GM21723 (cell line): ENCODE data around the gene WDR27.
"Not testable (repeated sequence)": the region's sequence is repeated elsewhere in the genome, so short reads cannot be mapped to it uniquely, and the experiment has no call there.

ENCODE experiments used
- ATAC-seq: cut with Tn5 transposase; IDR thresholded peaks from one replicate; pipeline ENCODE4 v1.9.1; 2021; ENCODE audit warnings: mild to moderate bottlenecking, moderate library complexity; ENCODE audit not compliant: unreplicated experiment

WDR27 gene

DNA sequence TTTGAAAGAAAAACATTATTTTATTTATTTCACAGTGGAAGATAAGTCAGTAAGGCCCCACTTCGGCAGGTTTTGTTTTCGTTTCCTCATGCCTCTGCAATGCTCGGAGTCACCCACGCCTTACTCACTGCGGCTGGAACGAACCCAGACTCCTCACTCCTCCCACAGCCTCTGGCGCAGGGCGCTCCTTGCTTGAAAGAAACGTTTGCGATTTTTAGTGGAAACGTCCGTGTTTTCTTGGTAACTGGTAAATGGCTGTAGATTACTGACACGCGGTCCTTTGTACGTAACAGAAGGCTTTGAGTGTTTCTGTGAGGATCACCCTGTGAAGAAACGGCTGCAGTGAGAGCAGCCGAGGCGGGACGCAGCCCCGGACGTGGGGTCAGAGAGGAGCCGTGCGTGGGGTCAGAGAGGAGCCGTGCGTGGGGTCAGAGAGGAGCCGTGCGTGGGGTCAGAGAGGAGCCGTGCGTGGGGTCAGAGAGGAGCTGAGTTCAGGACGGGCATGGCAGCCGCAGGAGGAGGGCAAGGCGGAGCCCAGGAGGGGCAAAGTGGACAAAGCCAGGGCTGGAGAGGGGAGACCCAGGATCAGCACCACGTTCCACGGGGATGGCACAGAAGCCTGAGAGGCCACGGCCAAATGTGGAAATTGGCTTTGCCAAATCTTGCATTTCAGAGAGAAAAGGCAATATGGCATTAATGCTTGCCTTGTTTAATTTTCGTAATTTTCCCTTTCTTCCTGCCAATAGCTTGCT, 249.5 kb downstream of the WDR27 start:
- ATAC-seq = no peak

DNA sequence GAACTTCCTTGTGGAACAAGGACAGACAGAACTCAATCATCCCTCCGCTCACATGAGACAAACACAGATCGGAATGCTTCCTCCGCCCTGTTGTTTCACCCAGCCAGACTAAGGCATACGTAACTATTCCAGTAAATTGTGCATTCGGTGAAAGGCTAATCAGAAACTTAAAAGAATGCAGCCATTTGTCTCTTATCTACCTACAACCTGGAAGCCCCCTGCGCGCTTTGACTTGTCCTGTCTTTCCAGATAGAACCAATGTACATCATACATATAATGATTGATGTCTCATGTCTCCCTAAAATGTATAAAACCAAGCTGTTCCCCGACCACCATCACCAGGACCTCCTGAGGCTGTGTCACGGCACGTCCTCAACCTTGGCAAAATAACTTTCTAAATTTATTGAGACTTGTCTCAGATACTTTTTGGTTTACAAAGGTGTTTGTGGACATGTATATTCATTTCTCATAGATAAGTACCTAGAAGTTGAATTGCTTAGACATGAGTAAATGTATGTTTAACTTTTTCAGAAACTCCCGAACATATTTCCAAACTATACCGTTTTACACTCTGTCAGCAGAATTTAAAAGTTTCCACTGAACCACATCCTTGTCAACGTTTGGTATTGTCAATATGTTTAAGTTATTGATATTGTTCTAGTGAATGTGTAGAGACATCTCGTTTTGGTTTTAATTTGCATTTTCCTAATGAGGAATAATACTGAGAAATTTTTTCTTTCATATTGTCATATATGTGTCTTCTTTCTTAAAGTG, 250.6 kb downstream of the WDR27 start:
- no peak for ATAC-seq

DNA sequence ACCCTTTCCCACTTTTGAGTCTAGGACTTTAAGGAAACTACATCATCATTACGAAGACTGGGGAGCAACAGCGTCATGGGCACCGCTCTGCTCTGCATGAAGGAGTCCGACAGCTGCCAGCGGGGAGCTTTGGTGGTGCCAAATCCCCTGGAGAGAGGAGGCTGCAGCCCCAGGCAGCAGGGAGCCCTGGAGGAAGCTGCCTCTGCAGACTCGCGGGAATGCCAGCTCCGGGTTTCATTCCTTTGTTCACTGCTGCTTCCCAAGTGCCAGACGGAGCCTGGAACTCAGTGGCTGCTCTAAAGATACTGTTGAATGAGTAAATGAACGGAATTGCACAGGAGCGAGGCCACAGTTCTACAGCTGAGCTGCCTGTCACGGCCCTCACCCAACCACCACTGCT, 251.7 kb downstream of the WDR27 start:
- ATAC-seq = no peak

DNA sequence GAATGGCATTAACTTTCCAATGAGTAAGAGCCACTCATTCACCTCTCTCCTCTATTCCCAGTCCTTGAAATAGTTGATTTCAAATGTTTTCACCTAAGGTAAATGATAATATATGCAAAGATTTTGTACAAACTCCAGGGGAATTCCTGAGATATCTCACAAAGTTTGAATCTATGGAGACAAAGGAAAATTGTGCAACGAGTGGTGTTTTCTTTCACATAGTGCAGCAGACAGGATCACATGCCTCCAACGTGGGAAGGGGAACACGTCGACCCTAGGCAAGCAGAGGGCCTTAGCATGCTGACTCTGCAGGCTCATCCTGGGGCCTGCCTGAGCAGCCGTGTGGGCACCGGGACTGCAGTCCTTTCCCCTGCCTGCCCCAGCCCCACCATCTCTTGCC, 252.6 kb downstream of the WDR27 start:
- no peak for ATAC-seq

DNA sequence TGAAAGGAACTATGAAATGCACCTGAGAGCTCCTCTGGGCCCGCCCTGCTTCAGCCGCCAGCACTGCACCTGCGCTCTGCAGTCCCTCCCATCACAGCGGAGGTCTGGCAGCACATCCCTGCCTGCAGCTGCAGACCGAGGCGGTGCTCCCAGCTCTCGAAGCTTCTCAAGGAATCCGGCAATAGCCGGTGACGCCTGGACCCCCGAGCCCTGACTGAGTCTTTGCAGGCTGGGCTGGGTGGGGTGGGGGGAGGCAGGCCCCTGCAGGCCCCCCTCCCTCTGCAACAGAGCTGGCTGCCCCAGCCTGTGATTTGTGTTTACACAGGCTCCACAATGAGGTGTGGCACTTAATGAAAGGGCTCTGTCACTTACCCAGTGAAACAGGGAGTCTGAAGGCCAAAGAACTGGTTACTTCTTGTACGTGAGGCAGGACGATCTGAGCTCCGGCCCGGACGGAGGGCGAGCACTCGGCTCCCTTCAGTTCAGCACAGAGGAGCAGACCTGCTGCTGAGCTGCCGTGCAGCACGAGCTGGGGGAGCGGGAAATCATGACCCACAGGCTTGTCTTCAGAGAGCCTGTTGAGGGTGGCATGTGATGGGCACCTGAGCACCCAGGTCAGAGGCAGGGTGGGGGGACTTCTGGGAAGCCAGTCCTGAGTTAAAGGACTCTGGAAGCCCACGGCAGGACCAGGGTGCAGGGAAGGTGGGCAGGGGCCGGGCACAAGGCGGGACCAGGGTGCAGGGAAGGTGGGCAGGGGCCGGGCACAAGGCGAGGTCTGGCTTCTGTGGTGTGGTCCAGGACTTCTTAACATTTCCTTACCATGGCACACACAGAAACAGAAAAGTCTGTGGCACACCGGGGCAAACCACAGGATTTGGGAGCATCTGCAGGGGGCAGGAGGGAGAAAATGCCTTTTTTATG, 255.9 kb downstream of the WDR27 start:
- ATAC-seq = no peak

DNA sequence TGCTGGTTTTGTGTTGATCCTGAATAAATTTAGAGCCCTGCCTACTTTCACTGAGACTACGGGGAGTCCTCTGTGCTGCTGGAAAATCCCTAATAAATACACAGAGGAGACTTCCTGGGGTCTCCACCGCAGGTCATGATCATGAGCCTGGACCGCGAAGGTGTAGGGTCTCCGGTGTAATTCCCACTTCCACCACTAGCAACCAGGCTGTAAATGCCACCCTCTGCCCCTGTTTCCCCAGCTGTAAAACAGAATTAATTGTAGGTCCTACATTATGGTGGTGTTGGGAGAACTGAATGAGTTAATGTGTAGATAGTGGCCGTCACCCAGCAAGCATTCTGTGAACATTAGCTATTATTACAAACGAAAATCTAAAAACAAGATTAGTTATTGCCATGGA, 256.6 kb downstream of the WDR27 start:
- no peak for ATAC-seq

DNA sequence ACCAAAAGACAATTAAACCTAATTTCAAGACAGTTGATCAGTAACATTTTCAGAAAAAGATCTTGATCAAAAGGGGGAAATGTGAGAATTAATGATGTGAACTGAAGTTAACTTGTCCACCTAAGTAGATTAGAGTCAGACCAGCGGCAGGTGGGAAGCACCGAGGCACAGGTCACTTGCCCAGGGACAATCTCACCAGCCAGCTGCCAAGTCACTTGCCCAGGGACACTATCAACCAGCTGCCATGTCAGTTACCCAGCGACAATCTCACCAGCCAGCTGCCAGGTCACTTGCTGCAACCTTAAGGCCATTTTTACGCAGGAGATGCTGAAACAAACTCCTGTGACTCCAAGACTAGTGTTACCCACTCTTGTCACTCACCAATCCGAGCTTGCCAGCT, 260.5 kb downstream of the WDR27 start:
- no peak for ATAC-seq

DNA sequence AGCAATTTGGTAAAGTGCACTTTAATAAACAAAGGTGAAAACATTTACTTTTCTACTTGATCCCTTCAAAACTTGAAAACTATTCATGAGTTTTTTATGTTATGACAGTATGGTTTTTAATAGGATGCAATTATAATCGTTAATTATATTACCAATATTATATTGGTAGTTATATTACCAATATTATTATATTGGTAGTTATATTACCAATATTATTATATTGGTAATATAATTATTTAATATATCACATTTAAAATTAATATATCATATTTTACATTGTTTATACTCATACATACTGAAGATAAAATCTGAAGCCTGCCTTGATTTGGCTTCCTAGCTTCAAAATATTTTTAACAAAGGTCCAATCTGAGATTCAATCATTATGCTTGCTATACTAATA, 262.1 kb downstream of the WDR27 start:
- no peak for ATAC-seq

DNA sequence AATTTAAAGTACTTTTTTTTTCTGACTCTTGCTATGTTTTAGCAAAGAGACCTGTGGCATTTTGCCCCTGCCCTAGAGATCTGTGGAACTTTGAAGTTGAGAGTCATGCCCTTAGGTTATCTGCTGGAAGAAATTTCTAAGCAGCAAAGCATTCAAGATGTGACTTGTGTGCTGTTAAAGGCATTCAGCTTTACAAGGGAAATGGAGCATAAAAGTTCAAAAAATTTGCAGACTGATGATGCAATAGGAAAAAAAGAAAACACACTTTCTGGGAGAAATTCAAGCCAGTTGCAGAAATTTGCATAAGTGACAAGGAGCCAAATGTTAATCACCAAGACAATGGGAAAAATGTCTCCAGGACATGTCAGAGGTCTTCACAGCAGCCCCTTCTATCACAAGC, 267.3 kb downstream of the WDR27 start:
- ATAC-seq = not testable (repeated sequence)

DNA sequence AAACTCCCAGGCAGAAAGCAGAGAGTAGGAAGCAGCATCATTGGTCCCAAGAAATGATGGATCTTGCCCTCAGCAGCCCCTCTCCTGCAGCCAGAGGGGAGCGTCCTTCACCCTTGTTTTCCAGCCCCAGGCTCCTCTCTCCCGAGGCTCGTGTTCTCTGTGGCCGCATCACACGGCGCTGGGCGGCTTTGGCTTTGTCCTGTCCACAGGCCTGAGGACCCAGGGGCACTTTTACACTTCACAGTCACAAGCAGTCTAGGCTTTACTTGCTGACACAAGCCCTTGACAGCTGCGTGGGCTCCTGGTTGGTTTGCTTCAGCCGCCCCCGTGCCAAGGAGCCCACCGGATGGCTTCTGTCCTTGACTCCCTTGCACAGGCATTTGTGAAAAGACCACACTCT, 272.8 kb downstream of the WDR27 start:
- no peak for ATAC-seq

DNA sequence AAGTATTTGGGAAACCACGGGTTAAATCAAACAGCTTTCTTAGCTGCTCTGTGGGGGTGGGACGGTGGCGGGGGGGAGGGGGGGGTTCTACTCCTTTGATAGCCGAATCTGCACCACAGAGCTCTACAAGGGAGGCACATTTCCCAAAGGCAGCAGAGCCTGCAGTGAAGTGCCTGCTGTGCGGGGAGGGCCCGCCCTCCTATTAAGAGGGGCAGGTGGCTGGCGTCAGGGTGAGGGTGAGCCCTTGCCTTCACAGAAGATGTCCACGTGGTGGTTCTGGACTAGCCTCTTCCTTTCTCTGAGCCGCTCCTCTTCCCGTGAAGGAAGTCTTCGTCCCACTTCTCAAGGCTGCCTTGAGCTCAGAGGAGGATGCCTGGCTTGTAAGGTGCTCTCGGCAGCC, 273.3 kb downstream of the WDR27 start:
- ATAC-seq = no peak

DNA sequence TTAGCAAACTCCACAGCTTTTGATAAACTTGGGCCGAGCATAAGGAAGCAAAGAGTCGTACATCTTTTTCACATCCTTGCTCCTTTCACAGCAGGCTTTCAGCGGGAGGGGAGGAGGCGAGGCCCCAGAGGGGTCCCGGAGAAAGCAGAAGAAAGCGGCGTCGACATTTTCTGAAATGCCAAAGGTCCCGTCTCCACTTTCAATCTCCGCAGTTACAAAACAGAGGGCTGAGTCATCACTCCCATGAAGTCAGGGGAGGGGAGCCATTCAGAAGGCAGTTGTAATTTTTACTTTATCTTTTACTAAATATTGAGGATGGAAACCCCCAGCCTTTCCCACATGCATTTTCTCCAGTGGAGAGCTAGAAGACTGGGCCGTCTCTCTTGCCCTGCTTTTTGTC, 274.0 kb downstream of the WDR27 start:
- no peak for ATAC-seq

DNA sequence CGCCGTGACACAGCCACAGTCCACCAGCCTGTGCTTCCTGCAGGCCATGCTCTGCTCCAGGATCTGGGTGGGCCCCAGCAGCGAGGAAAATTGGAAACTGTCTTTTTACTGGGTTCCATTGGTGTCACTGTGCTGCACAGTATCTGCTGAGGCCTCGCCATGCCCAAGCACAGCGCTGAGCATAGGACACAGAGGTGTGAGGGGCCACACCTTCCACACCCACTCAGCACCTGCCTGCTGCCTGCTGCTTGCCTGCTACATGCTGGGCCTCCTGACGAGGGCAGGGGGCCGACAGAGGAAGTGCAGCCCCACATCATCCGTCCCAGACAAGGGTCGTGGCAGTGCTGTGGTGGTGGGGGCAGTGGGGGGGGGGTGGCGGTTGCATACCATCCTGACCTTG, 275.2 kb downstream of the WDR27 start:
- ATAC-seq = no peak

DNA sequence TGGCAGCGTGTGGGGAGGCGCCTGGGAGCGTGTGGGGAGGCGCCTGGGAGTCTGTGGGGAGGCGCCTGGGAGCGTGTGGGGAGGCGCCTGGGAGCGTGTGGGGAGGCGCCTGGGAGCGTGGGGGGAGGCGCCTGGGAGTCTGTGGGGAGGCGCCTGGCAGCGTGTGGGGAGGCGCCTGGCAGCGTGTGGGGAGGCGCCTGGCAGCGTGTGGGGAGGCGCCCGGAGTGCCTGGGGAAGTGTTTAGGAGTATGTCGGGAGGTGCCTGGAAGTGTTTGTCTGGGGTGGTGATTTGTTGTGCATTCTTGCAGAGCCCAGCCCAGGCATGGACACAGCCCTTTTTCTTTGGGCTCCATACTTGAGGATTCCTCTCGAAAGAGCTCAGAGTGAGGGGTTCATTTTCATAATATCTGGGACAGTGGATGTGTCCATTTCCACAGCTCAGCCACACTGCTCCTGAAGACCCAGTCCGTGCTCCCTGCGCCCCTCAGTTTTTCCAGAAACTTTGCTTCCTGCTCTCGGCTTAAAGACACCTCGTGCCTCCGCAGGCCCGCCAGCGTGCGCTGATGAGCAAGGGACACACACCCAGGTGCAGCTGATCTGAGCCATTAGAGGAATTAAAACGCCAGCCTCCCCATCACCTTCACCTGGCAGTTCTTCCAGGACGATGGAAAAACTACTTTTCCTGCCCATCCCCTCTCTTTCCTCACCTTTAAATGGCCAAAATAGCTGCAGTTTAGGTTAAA, 276.0 kb downstream of the WDR27 start:
- no peak for ATAC-seq

DNA sequence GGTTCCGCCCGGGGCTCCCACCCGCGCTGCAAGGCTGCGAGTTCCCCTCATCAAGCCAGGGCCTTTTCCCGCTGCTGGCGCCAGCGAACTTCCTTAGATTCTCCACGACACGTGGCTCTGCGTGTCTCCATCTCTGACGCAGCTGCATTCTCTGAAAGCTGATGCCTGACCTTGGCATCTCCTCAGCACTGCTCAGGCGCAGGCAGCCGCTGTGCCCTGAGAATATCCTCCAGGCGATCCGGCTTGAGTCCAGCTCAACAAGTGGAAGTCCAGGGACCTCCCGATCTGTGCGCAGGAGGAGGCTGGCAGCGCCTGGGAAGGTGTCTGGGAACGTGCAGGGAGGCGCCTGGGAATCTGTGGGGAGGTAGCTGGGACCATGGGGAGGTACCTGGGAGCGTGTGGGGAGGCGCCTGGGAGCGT, 277.0 kb downstream of the WDR27 start:
- no peak for ATAC-seq

DNA sequence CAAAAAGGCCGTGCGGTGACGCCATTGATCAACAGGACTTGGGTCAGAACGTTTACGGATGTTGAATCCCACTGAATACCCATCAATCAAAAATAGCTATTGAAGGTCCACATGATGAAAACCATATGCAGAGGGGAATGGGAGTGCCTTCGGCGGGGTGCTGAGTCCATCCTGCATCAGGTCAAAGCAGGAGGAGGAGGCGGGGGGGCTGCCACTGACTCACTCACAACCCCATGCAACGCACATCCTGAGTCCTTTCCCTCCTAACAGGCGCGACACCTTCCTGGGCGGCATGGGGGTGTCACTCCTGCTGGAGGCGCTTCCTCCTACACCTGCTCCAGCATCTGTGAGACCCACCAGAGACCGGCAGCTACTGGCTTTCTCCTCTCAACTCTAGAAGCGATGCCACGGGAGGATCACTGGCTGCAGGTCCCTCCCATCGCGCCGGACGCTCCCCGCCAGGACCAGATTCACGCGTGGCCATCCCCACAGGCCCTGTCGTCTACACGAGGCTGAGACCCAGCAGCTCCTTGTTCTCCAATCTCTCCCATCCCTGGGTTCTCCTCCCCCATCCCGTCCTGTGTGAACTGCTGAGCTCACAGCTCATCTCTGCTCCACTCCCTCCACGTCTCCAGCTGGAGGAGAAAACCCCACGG, 277.6 kb downstream of the WDR27 start:
- ATAC-seq = no peak

DNA sequence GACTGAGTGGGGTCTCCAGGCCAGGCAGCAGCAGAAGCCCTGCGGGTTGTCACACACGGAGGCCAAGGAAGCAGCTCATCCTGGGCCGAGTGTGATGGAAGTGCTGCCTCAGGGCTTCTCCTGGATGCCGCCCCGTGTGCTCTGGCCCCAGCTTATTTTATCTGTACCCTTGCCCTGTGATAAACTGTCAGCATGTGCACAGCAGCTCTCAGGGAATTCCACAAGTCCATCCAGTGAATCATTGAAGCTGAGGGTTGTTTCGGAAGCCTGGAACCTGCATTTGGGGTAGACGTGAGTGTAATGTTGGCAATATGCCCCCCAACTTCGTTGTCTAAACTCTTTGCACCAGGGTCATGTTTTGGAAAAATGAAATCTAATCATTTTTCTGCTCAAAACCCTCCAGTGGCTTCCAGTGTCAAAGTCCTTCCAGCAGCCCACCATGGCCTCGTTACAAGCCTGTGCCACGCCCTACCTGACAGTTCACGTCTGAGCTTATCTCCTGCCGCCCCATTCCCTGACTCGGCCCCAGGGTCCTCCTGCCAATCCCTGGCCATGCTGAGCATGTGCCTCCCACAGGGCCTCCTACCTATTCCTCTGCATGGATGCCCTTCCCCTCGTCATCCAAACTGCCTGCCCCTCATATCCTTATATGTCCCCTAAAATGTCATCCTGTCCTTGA, 280.1 kb downstream of the WDR27 start:
- ATAC-seq = no peak

DNA sequence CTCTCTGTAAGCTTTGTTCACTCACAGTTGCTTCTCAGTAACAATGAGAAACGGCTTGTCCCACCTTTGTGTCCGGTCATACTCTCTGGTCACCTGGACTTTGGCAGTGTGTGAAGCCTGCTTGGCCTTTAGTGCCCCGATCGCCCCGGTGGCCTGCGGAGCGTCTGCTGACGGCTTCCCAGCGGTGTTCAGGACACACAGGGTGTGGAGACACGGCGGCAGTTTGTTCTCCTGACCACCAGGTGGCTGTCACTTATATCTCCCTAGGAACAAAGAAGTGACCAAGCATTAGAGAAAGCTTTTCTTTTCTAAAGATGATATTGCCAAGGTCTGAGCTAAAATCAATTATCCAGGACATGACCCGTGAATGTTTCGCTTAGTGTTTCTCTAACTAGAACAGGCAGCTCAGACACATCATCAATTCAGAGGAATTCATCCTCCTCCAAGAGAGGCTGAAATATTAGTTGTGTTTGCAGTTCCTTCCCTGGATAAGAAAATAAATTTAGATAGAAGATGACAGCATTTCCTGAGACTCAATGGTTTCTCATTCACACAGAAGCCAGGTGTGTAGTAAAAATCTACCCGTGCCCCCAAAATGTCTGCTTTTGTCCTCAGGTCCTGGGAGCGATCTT, 280.8 kb downstream of the WDR27 start:
- ATAC-seq = no peak

DNA sequence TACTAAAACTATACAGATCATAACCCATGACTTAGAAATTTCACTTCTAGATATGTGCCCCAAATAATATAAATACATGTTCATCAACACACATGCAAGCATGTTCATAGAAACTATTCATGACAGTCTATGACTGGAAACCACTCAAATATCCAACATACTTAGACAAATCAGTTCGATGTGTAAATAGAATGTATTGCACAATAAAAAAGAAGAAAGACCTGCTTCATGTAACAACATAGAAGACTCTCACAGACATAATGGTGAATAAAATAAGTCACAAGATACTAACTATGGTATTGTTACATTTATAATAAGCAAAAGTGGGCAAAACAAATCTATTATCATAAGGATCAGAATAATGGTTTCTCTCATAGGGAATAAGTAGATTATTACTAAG, 284.7 kb downstream of the WDR27 start:
- ATAC-seq = no peak
